Activated T-cell treated with anti-CD3 and anti-CD28 coated beads for 48 hours (primary cell): ENCODE data around the gene NADSYN1.
"Not testable (repeated sequence)": the region's sequence is repeated elsewhere in the genome, so short reads cannot be mapped to it uniquely, and the experiment has no call there.

Experiments
- DNase-seq: peaks from one replicate; pipeline ENCODE4 v3.0.0-alpha.2; 2020; ENCODE audit warnings: low read depth

The NADSYN1 gene

DNA sequence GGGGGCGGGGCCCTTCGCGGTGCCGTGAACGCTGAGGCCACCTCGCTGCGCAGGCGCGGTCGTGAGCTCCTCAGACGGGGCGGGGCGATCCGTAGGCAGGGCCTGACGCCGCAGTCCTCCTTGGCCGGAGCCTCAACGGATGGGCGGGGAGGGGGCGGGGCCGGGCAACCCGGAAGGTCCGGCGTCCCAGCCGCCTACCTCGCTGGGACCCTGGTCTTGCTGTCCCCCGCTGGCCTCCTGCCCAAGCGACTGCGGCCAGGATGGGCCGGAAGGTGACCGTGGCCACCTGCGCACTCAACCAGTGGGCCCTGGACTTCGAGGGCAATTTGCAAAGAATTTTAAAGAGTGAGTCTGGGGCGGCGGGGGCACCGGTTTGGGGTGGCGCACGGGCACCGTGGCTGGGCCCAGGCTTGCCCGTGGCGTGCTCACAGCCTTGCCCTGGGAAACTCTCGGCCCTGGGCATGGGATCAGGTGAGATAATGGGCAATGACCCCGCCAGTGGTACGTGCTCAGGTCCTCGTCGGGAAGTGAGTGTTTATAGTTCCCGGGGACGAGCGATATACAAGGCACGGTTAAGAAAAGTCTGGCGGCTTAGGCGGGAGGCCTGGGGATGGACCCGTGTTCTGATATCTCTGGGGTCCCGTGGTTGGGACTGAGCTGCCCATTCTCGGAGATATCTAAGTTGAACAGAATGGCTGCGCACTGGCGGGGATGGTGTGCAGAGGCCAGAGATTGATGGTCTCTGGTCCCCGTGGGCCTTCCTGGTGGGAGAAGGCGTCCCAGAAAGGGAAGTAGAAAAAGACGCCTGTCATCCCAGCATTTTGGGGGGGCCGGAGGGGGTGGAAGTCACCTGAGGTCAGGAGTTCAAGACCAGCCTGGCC is at the start of gene NADSYN1:
Gene NADSYN1 (plus strand): TSS at position 167 of the 881 bp plus-strand sequence. CDS start 94 bp downstream, at position 261.
- DNase-seq = peak; percentile 93

DNA sequence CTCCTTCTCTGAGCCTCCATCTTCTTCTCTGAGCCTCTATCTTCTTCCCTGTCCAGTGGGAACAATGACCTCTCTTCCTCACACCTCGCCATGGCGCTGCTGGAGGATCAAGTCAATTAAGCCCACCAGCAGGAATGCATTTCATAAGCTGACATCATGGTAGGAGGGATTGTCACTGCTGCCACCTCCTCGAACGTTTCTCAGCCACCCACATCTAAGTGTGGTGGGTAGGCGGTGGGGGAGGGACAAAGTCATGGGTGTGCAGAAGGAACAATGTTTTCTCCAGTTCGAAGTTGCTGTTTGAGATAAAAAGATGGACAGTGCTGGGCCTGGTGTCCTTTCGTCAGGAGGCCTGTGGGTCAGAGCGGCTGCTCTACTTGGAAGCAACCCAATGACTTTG is 48.8 kb upstream of the NADSYN1 start:
- DNase-seq = no peak

DNA sequence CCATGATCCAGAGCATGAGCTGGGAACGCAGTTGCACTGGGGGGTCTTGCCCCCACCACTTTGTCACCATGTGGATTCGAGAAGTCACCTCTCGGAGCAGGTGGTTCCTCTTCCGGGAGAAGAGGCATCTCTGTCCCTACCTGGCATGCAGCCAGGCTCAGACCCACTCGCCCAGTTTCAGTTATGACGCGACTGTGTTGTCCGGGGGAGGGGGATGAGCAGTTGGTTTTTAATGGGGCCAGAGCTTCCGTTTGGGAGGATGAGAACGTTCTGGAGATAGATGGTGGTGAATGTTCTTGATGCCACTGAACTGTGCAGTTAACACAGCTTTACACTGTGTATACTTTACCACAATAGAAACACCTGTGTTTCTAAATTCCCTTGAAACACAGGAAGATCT is 46.3 kb upstream of the NADSYN1 start:
- no peak for DNase-seq

DNA sequence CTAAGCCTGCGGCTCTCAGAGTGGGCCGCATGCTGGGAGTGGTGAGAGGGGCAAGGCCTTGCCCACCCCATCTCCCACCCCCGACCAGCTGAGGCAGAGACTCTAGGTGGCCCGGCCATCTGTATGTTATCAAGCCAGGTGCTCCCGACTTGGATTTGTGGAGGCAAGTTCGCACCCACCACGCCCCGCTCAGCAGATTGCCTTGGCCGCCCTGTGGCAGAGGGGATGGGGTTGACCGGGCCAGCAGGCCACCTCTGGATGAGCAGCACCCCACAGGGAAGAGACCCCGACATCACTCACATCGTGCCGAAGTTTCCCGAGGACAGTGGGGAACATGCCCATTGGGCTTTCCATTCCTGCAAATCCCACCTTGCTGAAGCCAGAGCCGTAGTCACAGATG is 45.6 kb upstream of the NADSYN1 start:
- no peak for DNase-seq

DNA sequence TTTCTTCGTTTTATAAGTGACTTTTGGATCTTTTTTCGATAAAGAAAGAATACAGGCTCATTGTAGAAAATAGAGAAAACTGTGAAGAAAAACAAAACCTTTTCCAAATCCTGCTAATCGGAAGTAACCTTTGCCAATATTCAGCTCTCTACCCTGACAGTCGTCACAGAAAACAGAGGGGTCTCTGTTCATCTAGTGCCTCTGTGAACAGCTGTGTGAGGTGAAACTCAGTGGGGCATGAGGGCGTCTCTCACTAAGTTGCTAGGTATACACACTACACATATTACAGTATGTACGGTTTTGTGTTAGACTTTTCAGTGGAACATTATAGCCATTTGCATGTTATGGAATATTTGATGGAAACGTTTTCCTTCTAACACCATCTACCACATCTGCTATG is 44.2 kb upstream of the NADSYN1 start:
- DNase-seq = no peak

DNA sequence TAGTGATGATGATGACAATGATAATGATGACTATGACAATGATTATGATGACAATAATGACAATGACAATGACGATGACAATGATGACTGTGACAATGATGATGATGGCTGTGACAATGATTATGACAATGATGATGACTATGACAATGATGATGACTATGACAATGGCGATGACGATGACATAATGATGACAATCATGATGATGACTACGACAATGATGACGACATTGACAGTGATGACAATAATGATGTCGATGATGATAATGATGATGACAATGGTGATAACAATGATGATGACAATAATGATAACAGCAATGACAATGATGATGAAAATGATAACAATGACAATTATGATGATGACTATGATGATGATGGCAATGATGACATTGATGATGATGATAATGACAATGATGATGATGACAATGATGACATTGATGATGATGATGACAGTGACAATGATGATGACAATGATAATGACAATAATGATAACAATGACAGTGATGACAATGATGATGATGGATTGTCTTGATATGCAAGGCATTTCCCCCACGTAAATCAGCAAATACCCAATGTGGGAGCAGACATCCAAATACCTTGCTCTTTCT is 42.5 kb upstream of the NADSYN1 start:
- no peak for DNase-seq

DNA sequence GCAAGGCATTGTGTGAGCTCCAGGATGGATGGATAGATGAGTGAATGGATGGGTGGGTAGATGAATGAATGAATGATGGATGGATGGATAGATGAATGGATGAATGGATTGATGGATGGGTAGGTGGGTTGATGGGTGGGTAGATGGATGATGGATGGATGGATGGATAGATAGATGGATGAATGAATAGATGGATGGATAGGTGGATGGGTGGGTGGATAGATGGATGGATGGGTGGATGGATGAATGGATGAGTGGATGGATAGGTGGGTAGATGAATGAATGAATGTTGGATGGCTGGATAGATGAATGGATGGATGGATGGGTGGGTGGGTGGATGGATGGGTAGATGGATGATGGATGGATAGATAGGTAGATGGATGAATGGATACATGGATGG is 38.4 kb upstream of the NADSYN1 start:
- no peak for DNase-seq

DNA sequence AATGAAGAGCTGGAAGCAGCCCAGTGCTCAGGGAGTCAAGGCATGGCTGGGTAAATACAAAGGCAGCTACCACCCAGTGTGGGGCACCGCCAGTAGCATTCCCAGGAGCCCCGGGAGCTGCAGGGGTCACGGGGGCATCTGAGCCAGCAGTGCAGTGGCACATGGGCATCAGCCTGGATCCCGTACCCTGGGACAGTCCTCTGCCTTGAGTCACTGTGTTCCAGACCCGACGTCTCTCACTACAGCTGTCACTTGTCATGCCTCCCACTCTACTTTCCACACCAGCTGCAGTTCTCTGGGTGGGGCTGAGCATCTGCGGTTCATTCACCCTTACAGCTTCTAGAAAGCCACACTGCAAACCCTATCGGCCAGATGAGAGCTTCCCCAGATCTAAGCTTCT is 34.4 kb upstream of the NADSYN1 start:
- peak; percentile 9 for DNase-seq

DNA sequence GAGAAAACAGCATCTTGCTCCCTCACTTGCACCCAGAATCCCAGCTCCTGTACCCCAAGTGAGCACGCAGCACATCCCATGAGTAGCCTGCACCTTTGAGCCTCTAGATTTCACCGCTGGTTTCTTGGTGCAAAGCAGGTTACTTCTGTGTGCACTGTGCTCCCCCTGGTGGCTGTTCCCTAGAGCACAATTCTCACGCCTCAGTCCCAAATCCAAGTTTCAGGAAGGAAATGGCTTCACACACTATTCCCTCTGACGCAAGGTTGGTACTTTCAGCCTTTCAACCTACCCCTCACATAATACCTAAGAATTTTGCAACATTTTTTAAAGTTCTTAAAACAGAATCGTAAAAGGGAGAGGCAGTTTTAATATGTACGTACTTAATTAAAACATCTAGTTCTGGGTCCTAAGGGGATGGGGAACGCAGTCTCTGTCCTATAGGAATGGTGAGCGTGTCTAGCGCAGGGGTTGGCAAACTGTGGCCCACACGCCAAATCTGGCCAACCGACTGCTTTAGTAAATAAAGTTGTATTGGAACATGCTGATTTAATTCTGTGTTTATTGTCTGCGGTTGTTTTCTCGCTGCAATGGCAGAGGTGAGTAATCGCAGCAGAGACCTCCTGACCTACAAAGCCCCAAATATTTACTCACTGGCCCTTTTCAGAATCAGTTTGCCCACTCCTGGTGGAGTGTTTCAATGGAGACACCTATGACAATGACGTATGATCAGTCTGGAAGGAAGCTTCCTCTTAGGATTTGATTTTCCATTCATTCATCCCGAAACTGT is 32.4 kb upstream of the NADSYN1 start:
- peak; percentile 8 for DNase-seq

DNA sequence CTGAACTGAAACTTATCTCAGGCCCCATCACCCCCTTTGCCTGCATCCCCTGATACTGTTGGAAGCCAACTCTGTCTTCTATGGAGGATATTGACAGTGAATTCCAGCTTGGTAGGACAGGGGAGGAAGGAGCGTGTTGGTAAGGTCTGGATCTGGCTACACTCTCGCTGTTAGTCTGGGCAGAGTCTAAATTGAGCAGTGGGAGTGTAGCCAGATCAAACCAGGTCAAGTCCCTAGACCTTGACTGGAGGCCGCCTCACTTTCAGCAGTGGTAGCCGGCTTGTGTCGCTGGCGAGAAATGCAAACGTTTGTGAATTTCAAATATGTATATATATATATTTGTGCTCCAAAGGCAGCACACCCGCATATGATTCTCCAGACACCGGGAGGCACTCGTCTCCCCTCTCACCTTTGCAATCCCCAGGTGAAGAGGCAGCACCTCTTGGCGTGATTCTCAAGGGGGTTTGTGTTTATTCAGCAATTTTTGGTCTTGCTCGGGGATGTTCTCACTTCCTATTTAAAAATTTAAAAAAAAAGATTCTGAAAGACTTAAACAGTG is 31.5 kb upstream of the NADSYN1 start:
- DNase-seq = no peak

DNA sequence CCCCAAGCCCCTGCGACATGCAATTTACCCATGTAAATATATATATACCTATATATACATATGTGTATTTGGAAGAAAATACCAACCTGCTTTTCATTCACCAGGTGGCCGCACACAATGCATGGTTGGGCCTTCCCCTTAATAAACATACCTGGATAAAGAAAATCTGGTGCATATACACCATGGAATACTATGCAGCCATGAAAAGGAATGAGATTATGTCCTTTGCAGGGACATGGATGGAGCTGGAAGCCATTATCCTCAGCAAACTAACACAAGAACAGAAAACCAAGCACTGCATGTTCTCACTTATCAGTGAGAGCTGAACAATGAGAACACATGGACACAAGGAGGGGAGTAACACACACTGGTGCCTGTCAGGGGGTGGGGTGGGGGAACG is 30.7 kb upstream of the NADSYN1 start:
- not testable (repeated sequence) for DNase-seq

DNA sequence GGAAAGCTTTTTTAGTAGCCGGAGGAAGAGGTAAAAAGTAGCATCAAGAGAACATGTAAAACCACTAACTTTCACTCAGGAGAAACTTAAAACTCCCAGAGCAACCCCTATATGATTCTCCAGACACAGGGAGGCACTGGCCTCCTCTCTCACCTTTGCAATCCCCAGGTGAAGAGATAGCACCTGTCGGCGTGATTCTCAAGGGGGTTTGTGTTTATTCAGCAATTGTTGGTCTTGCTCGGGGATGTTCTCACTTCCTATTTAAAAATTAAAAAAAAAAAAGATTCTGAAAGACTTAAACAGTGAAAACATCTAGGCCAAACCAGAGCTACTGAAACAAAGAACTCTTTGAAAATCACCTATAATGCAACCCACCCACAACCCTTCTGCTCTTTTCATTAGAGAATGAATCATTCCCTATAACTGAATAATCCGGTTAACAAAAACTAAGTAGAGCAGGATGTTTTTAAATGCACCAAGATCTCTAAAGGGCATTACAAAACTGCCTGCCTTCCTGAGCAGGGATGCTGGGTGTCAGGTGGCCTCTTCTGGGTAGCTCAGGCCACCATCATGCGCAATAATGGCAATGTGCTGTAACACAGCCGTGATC is 29.7 kb upstream of the NADSYN1 start:
- no peak for DNase-seq

DNA sequence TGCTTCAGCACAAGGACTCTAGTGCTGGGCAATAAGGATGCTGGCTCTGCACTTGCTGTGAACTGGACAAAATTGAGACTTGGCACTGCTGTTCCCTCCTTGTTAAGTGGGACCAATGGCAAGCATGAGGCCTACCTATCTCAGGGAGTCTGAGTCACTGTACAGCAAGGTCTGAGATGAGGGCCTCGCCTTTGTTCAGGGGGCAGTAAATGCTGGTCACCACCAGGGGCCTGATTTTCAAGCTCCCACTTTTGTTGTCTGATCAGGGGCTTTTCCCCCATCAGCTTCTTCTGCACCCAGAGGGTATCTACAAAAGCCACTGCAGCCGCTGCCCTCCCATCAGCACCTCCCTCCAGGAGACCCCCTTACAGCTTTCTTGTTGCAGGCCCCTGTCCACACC is 27.6 kb upstream of the NADSYN1 start:
- no peak for DNase-seq

DNA sequence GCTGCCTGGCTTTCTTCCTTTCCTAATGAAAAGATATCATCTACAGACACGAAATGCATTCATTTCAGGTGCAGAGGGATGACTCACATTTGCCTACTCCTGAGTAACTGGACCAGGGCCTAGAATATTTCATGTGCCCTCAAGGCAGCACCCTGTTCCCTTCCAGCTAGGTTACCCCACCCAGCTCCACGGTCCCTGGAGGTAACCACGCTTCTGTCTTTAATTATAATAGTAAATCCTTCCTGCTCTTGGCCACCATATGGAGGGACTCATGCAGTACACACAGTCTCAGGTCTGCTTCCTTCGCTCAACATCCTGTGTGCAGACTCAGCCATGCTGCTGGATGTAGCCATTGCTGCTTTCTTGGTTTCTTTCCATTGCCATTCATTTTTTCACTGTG is 27.1 kb upstream of the NADSYN1 start:
- DNase-seq = no peak

DNA sequence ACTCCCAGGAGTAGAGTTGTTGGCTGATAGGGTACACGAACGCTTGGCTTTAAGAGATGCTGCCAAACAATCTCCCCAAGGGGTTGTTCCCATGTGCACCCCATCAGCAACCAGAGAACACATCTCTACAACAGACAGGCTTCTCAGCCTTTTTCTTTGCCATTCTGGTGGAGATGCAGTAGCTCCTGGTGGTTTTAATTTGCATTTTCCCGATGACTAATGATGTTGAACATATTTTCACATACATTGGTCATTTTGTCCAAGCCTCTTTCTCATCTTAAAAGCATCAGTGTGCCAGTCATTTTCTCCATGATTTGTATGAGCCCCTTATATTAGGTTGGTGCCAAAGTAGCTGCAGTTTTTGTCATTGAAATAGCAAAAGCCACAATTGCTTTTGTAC is 26.6 kb upstream of the NADSYN1 start:
- DNase-seq = no peak

DNA sequence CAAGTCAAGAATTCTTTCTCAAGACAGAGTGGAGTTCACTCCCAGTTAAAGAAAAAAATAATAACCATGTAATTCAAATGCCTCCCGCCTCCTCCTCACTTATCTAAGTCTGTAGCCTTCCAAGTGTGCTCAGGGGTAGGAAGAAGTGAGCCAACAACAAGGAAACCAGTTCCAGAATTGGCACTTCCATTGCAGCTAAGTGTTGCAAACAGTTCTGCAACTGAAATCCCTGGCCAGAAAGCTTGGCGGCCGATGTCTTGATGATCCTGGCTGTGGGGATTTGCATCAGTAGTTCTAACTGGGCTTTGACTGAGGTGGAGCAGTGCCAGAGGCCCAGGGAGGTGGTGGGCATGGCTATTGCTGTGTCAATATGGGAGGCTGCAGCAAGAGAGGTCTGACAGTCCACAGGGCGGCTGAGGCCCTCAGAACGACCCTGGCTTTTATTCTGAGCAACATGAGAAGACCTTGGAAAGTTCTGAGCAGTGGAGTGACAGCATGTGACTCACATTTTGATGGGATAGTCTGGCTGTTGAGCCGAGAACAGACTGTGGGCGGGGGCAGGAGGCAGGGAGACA is 24.1 kb upstream of the NADSYN1 start:
- DNase-seq = no peak

DNA sequence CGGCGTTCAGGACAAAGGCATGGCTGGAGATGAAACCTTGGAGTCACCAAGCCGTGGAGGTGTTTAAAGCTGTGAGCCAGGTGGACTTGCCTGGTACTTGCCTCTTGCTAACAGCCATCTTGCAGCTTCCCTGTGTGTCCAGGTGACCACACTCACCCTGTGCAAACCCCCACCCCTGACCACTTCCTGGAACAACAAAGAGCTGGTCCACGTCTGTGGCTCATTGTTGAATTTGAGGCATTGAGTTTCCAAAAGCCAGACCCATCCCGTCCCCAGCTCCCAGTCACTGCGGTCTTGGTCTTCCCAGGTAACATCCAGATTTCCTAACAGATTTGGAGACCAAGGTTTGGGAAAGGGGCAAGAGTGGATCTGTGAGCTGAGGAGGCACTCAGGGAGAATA is 23.3 kb upstream of the NADSYN1 start:
- no peak for DNase-seq

DNA sequence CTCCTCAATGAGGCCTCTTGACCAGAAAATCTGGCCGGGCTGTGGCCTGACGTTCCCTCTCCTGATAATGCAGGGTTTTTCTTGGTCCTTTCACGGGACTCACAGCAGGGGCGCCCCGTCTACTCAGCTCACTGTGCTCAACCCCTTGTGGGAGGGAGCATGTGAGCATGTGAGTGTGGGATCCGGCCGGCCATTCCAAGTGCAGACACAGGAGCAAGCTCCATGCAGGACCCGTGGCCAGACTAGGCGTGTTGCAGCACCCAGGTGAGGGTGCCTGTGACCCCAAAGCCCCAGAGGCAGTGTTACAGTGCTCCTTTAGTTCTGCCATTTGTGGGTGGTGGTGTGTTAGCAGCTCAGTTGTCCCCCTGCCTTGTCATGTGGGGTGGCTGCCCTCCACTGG is 22.8 kb upstream of the NADSYN1 start:
- no peak for DNase-seq

DNA sequence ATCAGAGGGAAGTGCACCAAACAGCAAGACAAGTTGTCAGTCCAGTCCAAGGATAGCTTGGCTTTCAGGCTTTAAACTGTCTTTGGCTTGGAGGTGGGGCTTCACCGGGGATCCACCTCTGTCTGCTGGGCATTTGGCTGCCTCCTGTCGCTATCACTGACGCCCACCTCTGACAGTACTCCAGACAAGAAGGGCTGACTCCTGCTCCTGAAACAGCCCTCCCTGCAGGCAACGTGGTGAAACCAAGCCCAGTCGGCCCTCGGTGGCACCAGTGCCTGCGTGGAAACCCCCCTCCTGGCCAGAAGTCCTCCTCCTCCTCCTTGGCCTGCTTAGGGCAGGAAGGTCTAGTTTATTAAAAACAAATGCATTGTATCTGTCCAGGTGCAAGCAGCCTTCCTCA is 21.7 kb upstream of the NADSYN1 start:
- DNase-seq = no peak

DNA sequence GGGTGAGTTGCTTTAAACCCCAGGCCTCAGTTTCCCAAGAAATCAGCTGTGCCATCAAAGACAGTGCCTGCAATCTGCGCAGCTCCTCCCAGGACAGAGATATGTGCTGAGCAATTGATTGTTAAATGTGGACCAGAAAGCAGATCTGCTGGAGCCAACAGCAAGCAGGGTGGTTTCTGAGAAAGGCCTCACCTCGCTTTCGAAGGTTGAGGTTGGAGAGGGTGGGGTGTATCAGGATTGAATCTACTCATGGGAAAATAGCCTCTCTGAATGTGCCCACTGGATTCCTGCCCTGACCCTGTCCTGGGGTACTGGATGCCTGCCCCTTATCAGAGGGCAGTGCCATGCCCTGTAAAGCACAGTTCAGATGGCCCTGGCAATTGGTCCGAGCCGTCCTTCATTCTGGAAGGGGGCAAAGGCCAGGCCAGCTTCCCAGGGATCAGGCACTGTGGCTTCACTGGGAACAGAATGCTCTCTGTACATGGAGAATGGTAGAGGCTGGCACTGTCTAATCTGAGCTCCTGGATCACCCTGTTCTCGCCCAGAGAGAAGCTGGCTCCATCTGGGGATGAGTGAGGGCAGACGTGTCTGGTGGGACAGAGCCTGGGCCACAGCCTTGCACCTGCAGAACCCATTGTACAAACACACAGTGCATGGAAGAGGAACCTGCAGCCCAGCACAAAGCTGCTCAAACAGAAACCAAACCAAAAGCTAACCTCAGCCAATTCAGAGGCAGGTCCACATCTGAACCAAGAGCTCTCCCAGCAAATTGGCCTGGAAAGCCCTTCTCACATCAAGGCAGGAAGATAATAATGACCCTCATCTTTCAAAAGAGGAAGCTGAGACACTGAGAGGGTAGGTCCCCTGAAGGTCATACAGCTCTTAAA is 20.0 kb upstream of the NADSYN1 start:
- no peak for DNase-seq
